ENCODE results near the gene ZDHHC14. TPM values are rescaled to one million over a fixed set of nuclear protein-coding genes. Genes with fewer than 3 reads are reported as not detected.

The ZDHHC14 gene
- total RNA-seq, 1 experiment from 2014 or later: 17.3 TPM

DNA sequence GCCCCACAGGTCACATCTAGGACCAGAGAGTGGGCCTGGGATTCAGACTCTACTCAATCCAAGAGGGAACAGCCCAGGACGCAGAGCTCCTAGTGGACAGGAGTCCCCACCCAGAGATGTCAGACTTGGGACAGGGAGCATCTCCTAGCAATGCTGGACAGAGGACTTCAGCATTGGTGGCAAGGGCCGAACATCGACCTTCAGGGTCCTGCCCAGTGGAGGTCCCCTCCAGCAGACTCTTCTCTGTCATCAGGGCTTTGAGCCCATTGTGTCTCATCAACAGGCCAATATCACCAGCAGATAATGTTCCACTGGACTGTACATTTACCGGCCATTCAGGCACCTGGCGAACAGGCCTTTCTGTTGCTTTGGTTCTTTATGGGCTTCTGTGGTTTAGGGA is 282.3 kb downstream of the ZDHHC14 start:
- intact Hi-C loops (cut with micrococcal nuclease; ENCODE audit: unreplicated experiment): loop anchor here (10.0 kb wide), 1 partner anchor 128 kb away; no protein-coding TSS in a partner anchor
- Mint-ChIP-seq H3K4me1 (ENCODE audit: low read depth, unreplicated experiment) (peaks cover 9% of the 10 kb centered on the region), H3K9me3 (ENCODE audit: low read depth, unreplicated experiment) (no peaks in the 10 kb centered on the region), H3K27me3 (ENCODE audit: unreplicated experiment) (no peaks in the 10 kb centered on the region), H3K27ac (ENCODE audit: unreplicated experiment) (no peak overlapping the region), H3K36me3 (ENCODE audit: insufficient read depth, unreplicated experiment) (peaks cover 5% of the 10 kb centered on the region), H3K4me3 (ENCODE audit: low read depth, unreplicated experiment) (no peak overlapping the region)
- DNase-seq: no peak
- BruUV-seq (replicated peaks): no TSS peak
- CTCF ChIA-PET: no interaction called here
- TF ChIP-seq, protein P1, sequence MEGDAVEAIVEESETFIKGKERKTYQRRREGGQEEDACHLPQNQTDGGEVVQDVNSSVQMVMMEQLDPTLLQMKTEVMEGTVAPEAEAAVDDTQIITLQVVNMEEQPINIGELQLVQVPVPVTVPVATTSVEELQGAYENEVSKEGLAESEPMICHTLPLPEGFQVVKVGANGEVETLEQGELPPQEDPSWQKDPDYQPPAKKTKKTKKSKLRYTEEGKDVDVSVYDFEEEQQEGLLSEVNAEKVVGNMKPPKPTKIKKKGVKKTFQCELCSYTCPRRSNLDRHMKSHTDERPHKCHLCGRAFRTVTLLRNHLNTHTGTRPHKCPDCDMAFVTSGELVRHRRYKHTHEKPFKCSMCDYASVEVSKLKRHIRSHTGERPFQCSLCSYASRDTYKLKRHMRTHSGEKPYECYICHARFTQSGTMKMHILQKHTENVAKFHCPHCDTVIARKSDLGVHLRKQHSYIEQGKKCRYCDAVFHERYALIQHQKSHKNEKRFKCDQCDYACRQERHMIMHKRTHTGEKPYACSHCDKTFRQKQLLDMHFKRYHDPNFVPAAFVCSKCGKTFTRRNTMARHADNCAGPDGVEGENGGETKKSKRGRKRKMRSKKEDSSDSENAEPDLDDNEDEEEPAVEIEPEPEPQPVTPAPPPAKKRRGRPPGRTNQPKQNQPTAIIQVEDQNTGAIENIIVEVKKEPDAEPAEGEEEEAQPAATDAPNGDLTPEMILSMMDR (IDR thresholded peaks at IDR 0.05; ENCODE audit: unreplicated experiment): no peak

DNA sequence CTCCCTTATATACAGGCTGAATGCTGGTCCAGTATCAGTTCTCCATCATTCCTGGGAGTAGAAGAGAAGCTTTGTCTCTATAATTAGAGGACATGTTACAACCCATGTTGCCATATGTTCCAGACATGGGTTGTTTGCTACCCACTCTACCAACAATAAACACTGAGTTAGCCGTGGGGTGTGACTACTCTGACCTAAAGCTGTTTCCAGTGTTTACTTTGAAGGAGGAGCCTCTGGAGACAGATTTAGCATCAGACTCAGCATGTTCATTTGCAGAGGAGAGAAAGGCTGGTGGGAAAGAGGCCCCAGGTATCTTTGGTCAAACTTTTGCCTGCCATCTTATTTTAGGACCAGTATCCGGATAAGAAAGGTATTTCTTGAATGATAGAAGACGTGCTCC is 284.2 kb downstream of the ZDHHC14 start:
- CTCF ChIA-PET: interaction anchor here (1.4 kb wide), 1 partner anchor 350 kb away, joined by 5 read pairs; no protein-coding TSS in a partner anchor
- Mint-ChIP-seq H3K9me3 (ENCODE audit: low read depth, unreplicated experiment) (no peaks in the 10 kb centered on the region), H3K4me3 (ENCODE audit: low read depth, unreplicated experiment) (no peak overlapping the region), H3K4me1 (ENCODE audit: low read depth, unreplicated experiment) (peaks cover 9% of the 10 kb centered on the region), H3K27ac (ENCODE audit: unreplicated experiment) (no peak overlapping the region), H3K27me3 (ENCODE audit: unreplicated experiment) (no peaks in the 10 kb centered on the region), H3K36me3 (ENCODE audit: insufficient read depth, unreplicated experiment) (peaks cover 5% of the 10 kb centered on the region)
- intact Hi-C loops (cut with micrococcal nuclease; ENCODE audit: unreplicated experiment): loop anchor here (10.0 kb wide), 1 partner anchor 130 kb away; no protein-coding TSS in a partner anchor
- no TSS peak for BruUV-seq (replicated peaks)
- no peak for DNase-seq
- TF ChIP-seq, protein P1 (IDR thresholded peaks at IDR 0.05; ENCODE audit: unreplicated experiment): no peak

GRCh38 chr6:157666729-157667128 is 285.7 kb downstream of the ZDHHC14 start:
- Mint-ChIP-seq H3K4me1 (ENCODE audit: low read depth, unreplicated experiment) (peaks cover 9% of the 10 kb centered on the region), H3K36me3 (ENCODE audit: insufficient read depth, unreplicated experiment) (peaks cover 5% of the 10 kb centered on the region), H3K4me3 (ENCODE audit: low read depth, unreplicated experiment) (no peak overlapping the region), H3K9me3 (ENCODE audit: low read depth, unreplicated experiment) (no peaks in the 10 kb centered on the region), H3K27me3 (ENCODE audit: unreplicated experiment) (no peaks in the 10 kb centered on the region), H3K27ac (ENCODE audit: unreplicated experiment) (no peak overlapping the region)
- TF ChIP-seq, protein P1 (IDR thresholded peaks at IDR 0.05; ENCODE audit: unreplicated experiment): no peak
- intact Hi-C loops (cut with micrococcal nuclease; ENCODE audit: unreplicated experiment): loop anchor here (1.0 to 10.0 kb wide), 2 partner anchors 132 to 352 kb away; no protein-coding TSS in a partner anchor
- no TSS peak for BruUV-seq (replicated peaks)
- CTCF ChIA-PET: no interaction called here
- DNase-seq: no peak

- H3K36me3 Mint-ChIP-seq (ENCODE audit: insufficient read depth, unreplicated experiment): peaks cover 5% of the 10 kb centered on the region
- intact Hi-C loops (cut with micrococcal nuclease; ENCODE audit: unreplicated experiment): loop anchor here (1.0 to 10.0 kb wide), 2 partner anchors 133 to 353 kb away; no protein-coding TSS in a partner anchor
- peaks cover 9% of the 10 kb centered on the region for H3K4me1 Mint-ChIP-seq (ENCODE audit: low read depth, unreplicated experiment)
- no peaks in the 10 kb centered on the region for H3K27me3 Mint-ChIP-seq (ENCODE audit: unreplicated experiment)
- peak overlapping the region; percentile 12 for H3K27ac Mint-ChIP-seq (ENCODE audit: unreplicated experiment)
- no peaks in the 10 kb centered on the region for H3K9me3 Mint-ChIP-seq (ENCODE audit: low read depth, unreplicated experiment)
- H3K4me3 Mint-ChIP-seq (ENCODE audit: low read depth, unreplicated experiment): no peak overlapping the region
- peak; percentile 44 for DNase-seq
- CTCF ChIA-PET: no interaction called here
- TF ChIP-seq, protein P1 (IDR thresholded peaks at IDR 0.05; ENCODE audit: unreplicated experiment): peak; percentile 45
- BruUV-seq (replicated peaks): no TSS peak
Observed at GRCh38 chr6:157667211-157668008, 286.4 kb downstream of the ZDHHC14 start.

All from Calu3 (cell line).